Measurements from ENCODE around the gene OR52K1. TPM values are rescaled to one million over a fixed set of nuclear protein-coding genes. Genes with fewer than 3 reads are reported as not detected.

The OR52K1 gene
- total and polyA plus RNA-seq, 2 experiments from 2014 or later: not detected

DNA sequence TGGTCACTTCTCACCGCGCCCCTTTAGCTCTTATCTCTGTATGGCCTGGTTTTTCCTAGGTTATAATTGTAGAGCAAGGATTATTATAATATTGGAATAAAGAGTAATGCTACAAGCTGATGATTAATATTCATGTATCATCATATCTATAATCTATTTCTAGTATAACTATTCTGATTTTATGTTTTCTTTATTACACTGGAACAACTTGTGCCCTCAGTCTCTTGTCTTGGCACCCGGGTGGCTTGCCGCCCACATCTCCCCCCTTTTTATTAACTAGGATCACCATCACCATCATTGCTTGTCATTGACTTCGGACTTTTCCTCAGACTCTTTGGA is 11.0 kb downstream of the OR52K1 start:
- Histone ChIP-seq H3K4me3 (no peak overlapping the region), H3K9me3 (ENCODE audit: low read depth) (no peaks in the 10 kb centered on the region), H3K27ac (no peak overlapping the region), H3K4me1 (ENCODE audit: low read depth) (no peaks in the 10 kb centered on the region), H3K36me3 (no peaks in the 10 kb centered on the region), H3K27me3 (no peaks in the 10 kb centered on the region)
- TF ChIP-seq, protein P1, sequence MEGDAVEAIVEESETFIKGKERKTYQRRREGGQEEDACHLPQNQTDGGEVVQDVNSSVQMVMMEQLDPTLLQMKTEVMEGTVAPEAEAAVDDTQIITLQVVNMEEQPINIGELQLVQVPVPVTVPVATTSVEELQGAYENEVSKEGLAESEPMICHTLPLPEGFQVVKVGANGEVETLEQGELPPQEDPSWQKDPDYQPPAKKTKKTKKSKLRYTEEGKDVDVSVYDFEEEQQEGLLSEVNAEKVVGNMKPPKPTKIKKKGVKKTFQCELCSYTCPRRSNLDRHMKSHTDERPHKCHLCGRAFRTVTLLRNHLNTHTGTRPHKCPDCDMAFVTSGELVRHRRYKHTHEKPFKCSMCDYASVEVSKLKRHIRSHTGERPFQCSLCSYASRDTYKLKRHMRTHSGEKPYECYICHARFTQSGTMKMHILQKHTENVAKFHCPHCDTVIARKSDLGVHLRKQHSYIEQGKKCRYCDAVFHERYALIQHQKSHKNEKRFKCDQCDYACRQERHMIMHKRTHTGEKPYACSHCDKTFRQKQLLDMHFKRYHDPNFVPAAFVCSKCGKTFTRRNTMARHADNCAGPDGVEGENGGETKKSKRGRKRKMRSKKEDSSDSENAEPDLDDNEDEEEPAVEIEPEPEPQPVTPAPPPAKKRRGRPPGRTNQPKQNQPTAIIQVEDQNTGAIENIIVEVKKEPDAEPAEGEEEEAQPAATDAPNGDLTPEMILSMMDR (IDR thresholded peaks at IDR 0.05; ENCODE audit: low read depth, low read length): no peak
- no peak for DNase-seq (ENCODE audit: low read depth in 1 of 2, low spot score in 1 of 2)

- H3K27me3 ChIP-seq: no peaks in the 10 kb centered on the region
- no peaks in the 10 kb centered on the region for H3K4me1 ChIP-seq (ENCODE audit: low read depth)
Measured at GRCh38 chr11:4495487-4495886, 13.0 kb downstream of the OR52K1 start.

DNA sequence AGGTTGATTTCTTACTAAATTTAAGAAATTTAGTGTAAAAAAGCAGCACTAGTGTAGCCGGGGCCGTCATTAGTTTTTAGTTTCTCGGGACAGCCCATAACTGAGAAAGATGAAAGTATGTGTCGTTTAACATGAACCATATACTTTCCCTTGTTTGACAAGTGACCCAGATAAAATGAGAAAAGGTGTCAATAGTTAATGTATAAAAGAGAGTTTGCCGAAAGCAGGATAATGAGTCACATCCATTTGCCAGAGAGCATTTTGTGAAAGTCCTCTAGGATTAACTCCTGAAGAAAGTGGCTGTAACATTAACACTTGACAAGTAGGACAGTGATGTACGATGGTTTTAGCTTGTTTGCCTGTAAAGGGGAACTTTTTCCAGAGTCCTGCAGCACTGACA is 13.5 kb downstream of the OR52K1 start:
- H3K27ac ChIP-seq: no peak overlapping the region
- no peak for DNase-seq (ENCODE audit: low read depth in 1 of 2, low spot score in 1 of 2)
- no peaks in the 10 kb centered on the region for H3K4me1 ChIP-seq (ENCODE audit: low read depth)
- no peak overlapping the region for H3K4me3 ChIP-seq
- H3K9me3 ChIP-seq (ENCODE audit: low read depth): no peaks in the 10 kb centered on the region
- H3K27me3 ChIP-seq: no peaks in the 10 kb centered on the region
- TF ChIP-seq, protein P1 (IDR thresholded peaks at IDR 0.05; ENCODE audit: low read depth, low read length): no peak
- H3K36me3 ChIP-seq: no peaks in the 10 kb centered on the region

More at GRCh38 chr11:4495487-4495886, 13.0 kb downstream of the OR52K1 start:
- H3K4me3 ChIP-seq: no peak overlapping the region
- no peak overlapping the region for H3K27ac ChIP-seq
- peak in 1 of 2 donors; percentile 29 for DNase-seq (ENCODE audit: low read depth in 1 of 2, low spot score in 1 of 2)
- no peaks in the 10 kb centered on the region for H3K36me3 ChIP-seq
- TF ChIP-seq, protein P1 (IDR thresholded peaks at IDR 0.05; ENCODE audit: low read depth, low read length): no peak
- H3K9me3 ChIP-seq (ENCODE audit: low read depth): no peaks in the 10 kb centered on the region

- Histone ChIP-seq H3K4me3 (no peak overlapping the region), H3K9me3 (ENCODE audit: low read depth) (no peaks in the 10 kb centered on the region), H3K4me1 (ENCODE audit: low read depth) (no peaks in the 10 kb centered on the region), H3K27ac (no peak overlapping the region), H3K36me3 (no peaks in the 10 kb centered on the region), H3K27me3 (no peaks in the 10 kb centered on the region)
- TF ChIP-seq, protein P1 (IDR thresholded peaks at IDR 0.05; ENCODE audit: low read depth, low read length): no peak
- DNase-seq (ENCODE audit: low read depth in 1 of 2, low spot score in 1 of 2): peak; percentile 3 to 14
Measured at GRCh38 chr11:4496557-4497248, 14.3 kb downstream of the OR52K1 start.

- TF ChIP-seq, protein P1 (IDR thresholded peaks at IDR 0.05; ENCODE audit: low read depth, low read length): no peak
- no peak for DNase-seq (ENCODE audit: low read depth in 1 of 2, low spot score in 1 of 2)
- Histone ChIP-seq H3K4me3 (no peak overlapping the region), H3K27ac (no peak overlapping the region), H3K27me3 (no peaks in the 10 kb centered on the region), H3K36me3 (no peaks in the 10 kb centered on the region), H3K9me3 (ENCODE audit: low read depth) (no peaks in the 10 kb centered on the region), H3K4me1 (ENCODE audit: low read depth) (no peaks in the 10 kb centered on the region)
Measured at GRCh38 chr11:4508886-4509285, 26.4 kb downstream of the OR52K1 start.

Measured in cardiac muscle cell (in vitro differentiated cells and primary cell).